ENCODE measurements around the gene MSANTD7. TPM values are rescaled to one million over a fixed set of nuclear protein-coding genes. Genes with fewer than 3 reads are reported as not detected.

MSANTD7 gene
- total RNA-seq, 1 experiment from 2014 or later: 23.1 TPM

GRCh38 chr10:14837003-14837756 lies 926 bp upstream of the MSANTD7 start:
- H3K18ac ChIP-seq (ENCODE audit: insufficient read length, low read depth, low read length): peak overlapping the region; percentile 61
- H3K79me2 ChIP-seq (ENCODE audit: insufficient read depth, low read length): peaks cover 6% of the 10 kb centered on the region; the same call in 1 of the 2 replicates
- H3K23ac ChIP-seq (ENCODE audit: insufficient read length, low read depth, low read length): no peak overlapping the region
- peak overlapping the region; percentile 28 for H3K27ac ChIP-seq (ENCODE audit: insufficient read length, low read depth, low read length)
- WGBS (ENCODE audit: extremely low coverage, insufficient read length, low lambda C conversion rate): no CpG with 5 or more reads among the region's 14 CpGs
- no peak overlapping the region for H3T11ph ChIP-seq (ENCODE audit: low read length)
- H3K9ac ChIP-seq (ENCODE audit: extremely low read depth, insufficient read length, low read length): peak overlapping the region; percentile 74
- H3K79me1 ChIP-seq (ENCODE audit: insufficient read depth, low read depth, low read length, poor library complexity, severe bottlenecking): no peaks in the 10 kb centered on the region
- no peaks in the 10 kb centered on the region for H3K27me3 ChIP-seq (ENCODE audit: insufficient read depth, low read length)
- H3K4me1 Mint-ChIP-seq: peaks cover 21 to 23% of the 10 kb centered on the region in 2 experiments
- H3K36me3 Mint-ChIP-seq (ENCODE audit: insufficient read depth in 1 of 3, low read depth in 3 of 3): peaks cover 13 to 29% (median 25%) of the 10 kb centered on the region in 3 experiments
- no peak overlapping the region for H2BK20ac ChIP-seq (ENCODE audit: low read depth, low read length, poor library complexity, severe bottlenecking)
- no peak overlapping the region for H3K4ac ChIP-seq (ENCODE audit: low read depth, low read length)
- H4K5ac ChIP-seq (ENCODE audit: insufficient read length, low read depth, low read length): no peak overlapping the region
- H3K27ac Mint-ChIP-seq: peak overlapping the region; percentile 95 to 97 (median 96)
- no peaks in the 10 kb centered on the region for H3K23me2 ChIP-seq (ENCODE audit: insufficient read length, low read depth, low read length, poor library complexity, severe bottlenecking)
- H2BK12ac ChIP-seq (ENCODE audit: insufficient read length, low read depth, low read length): no peak overlapping the region
- no peak for DNase-seq
- H4K20me1 ChIP-seq (ENCODE audit: control insufficient read depth, insufficient read depth, insufficient read length): no peaks in the 10 kb centered on the region
- H2BK15ac ChIP-seq (ENCODE audit: low read depth, low read length): no peak overlapping the region
- no peaks in the 10 kb centered on the region for H3K9me3 ChIP-seq (ENCODE audit: control insufficient read depth, low read depth, low read length)
- no peaks in the 10 kb centered on the region; the same call in 1 of the 2 replicates for H3K27me3 Mint-ChIP-seq (ENCODE audit: low read depth)
- H3K4me1 ChIP-seq (ENCODE audit: insufficient read depth, low read length): peaks cover 2% of the 10 kb centered on the region; the same call in 1 of the 2 replicates
- H3K14ac ChIP-seq (ENCODE audit: insufficient read depth, low read length): peak overlapping the region; percentile 70; the same call in 1 of the 2 replicates
- TF ChIP-seq, protein P1, sequence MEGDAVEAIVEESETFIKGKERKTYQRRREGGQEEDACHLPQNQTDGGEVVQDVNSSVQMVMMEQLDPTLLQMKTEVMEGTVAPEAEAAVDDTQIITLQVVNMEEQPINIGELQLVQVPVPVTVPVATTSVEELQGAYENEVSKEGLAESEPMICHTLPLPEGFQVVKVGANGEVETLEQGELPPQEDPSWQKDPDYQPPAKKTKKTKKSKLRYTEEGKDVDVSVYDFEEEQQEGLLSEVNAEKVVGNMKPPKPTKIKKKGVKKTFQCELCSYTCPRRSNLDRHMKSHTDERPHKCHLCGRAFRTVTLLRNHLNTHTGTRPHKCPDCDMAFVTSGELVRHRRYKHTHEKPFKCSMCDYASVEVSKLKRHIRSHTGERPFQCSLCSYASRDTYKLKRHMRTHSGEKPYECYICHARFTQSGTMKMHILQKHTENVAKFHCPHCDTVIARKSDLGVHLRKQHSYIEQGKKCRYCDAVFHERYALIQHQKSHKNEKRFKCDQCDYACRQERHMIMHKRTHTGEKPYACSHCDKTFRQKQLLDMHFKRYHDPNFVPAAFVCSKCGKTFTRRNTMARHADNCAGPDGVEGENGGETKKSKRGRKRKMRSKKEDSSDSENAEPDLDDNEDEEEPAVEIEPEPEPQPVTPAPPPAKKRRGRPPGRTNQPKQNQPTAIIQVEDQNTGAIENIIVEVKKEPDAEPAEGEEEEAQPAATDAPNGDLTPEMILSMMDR (conservative IDR thresholded peaks at IDR 0.05): no peak
- H3K56ac ChIP-seq (ENCODE audit: insufficient read length, low read depth, low read length): no peak overlapping the region
- no peak overlapping the region for H2BK120ac ChIP-seq (ENCODE audit: low read depth, low read length, poor library complexity, severe bottlenecking)
- H2BK5ac ChIP-seq (ENCODE audit: insufficient read length, low read length): no peak overlapping the region
- peak overlapping the region; percentile 94 to 95 for H3K4me3 Mint-ChIP-seq
- H3K4me2 ChIP-seq (ENCODE audit: insufficient read depth, insufficient read length, low read length): peak overlapping the region; percentile 82
- H2AFZ ChIP-seq (ENCODE audit: low read length): no peak overlapping the region
- no peak overlapping the region for H2AK5ac ChIP-seq (ENCODE audit: insufficient read length, low read length)
- H3K9me3 Mint-ChIP-seq: no peaks in the 10 kb centered on the region
- no peak overlapping the region for H4K8ac ChIP-seq (replicated peaks; ENCODE audit: insufficient read length, low read depth, low read length)
- no peak overlapping the region for H4K91ac ChIP-seq (ENCODE audit: insufficient read length, low read depth, low read length)
